Cerebellar cortex (tissue), 1 donor: ENCODE data around the gene RASAL2.
"Not testable (repeated sequence)": the region's sequence is repeated elsewhere in the genome, so short reads cannot be mapped to it uniquely, and the experiment has no call there.

Experiments
- DNase-seq: peaks from one replicate; pipeline ENCODE4 v3.0.0-alpha.2; 2015; ENCODE audit warnings: low spot score

Gene RASAL2

GRCh38 chr1:178493301-178493741 is 399.4 kb downstream of the RASAL2 start:
- no peak for DNase-seq

DNA sequence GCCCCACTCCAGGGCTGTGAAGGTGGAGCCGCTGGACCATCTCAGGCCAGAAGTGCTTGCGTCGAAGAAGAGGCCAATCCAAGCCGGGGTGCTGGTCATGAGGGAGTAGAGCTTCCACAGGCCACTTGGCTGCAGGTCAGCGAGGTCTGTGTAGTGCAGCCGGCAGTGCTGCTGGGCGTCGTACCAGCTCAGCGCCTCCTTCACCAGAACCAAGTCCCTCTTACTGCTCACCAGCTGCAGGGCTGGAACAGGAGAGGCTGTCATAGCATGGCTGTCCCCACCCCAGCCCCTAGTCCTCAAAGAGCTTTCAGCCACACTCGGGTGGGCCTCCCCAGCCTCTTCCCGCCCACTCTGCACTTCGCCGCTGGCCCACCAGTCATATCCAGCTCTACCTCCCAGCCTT is 400.7 kb downstream of the RASAL2 start:
- DNase-seq, result no peak

GRCh38 chr1:178495158-178495557 is 401.3 kb downstream of the RASAL2 start:
- DNase-seq, result no peak

DNA sequence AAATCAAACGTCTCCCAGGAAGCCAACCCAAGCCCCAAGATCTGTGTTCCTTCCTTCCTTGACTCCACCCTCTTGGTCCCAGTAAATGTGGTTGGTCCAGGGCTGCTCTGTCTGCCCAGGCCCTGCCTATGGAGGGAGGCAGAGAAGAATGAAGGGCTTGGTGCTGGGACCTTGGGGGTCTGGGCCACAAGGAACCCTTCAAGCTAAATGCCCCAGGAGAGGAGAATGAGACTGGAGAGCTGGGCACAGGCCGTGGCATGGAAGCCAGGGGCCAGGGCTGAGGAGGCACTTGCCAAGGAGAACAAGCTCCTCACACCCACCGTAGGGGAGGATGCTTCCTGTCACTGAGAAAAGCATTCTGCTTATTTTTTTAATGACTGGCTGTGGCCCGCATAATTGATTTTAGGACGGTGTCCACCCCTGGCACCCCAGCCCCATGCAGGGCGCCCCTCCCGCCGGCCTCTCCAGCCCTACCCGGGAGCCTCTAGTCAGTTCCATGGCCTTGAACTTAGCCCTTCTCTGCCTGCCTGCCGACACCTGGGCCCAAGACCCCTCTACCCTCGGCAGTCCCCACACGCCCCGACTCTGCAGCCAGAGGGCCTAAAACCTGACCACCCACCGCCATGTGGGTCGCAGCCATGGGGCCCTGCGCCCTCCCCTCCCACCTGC is 402.0 kb downstream of the RASAL2 start:
- DNase-seq, result no peak

GRCh38 chr1:178496410-178497135 is 402.7 kb downstream of the RASAL2 start, which contains the start of gene CLEC20A:
Gene CLEC20A (minus strand): TSS chr1:178496964. CDS start chr1:178496939, 25 bp downstream.
- no peak for DNase-seq

DNA sequence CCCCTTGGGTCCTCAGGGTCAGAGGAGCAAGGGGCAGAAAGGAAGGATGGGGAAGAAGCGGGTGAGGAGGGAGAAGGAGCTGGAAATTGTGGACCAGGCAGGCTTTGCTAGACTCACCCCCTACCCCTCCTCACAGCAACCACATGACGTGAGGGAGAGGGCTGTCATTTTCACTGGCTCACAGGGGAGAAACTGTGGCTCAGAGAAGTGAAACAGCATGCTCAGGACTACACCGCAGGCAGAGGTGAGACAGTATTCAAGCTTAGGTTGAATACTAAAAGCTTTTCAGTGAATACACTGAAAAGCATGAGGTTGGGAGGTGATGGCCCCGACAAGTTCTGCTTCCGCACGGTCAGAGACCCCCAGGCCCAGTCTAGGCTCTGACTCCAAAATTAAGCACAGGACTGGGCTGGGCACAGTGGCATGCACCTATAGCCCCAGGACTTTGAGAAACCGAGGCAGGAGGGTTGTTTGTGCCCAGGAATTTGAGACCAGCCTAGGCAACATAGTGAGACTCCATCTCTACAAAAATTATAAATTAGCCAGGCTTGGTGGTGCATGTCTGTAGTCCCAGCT is 404.1 kb downstream of the RASAL2 start:
- DNase-seq, result no peak

- DNase-seq, result no peak
Observed at GRCh38 chr1:178498896-178499675, 405.2 kb downstream of the RASAL2 start.

- DNase-seq, result no peak
Observed at GRCh38 chr1:178500091-178500770, 406.3 kb downstream of the RASAL2 start.

DNA sequence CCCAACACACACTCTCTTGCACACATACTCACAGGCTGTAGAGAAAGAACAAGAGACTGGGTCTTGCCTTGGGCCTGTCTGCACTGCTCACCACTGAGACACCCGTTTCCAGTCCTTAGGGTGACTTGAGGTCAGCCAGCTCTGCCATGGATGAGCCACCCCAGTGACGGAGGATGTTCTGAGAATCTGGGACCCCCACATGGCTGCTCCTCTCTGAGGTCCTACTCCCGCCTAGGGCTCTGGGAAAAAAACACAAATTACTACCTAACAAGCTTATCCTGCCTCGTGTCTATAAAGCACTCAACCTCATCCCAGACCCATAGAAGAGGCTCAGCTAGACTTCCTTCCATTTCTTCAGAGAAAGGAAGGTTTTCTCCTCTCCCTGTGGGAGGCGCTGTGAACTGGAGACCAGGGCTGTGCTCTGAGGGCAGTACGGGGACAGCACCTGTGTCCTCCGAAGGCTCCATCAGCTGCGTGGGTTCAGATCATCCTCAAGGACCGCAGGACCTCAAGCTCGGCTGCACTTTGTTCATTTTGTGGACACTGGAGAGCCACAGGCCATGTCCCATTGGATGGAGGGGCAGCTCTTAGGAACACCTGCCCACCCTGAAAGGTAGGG is 407.1 kb downstream of the RASAL2 start:
- no peak for DNase-seq

DNA sequence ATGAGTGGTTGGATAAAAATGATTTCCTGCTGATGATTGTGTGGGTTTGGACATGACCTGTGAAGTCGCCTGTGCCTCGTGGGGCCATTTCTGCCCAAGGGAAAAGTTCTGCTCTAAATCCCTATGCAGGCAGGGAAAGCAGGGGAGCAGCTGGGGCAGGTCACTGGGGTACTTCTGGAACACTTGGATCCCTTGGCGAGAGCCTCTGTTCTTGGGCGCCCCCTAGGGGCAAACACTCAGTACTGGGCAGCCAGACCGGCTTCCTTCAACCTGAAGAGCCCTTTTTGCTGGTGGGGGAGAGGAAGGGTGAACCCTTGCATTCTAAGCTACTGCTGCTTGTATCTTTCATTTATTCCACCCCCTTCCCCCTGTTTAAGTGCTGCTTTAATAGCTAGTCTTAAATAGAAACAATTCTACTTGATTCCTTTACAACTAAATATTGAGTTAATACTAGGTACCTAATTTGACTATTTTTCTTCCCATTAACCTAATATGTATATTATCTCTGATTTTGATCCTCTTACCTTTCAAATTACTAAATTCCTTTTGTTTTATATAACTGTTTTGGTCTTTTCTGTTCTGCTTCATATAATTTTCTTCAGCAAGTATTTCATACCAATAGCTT is 407.9 kb downstream of the RASAL2 start:
- DNase-seq, result peak; percentile 50

DNA sequence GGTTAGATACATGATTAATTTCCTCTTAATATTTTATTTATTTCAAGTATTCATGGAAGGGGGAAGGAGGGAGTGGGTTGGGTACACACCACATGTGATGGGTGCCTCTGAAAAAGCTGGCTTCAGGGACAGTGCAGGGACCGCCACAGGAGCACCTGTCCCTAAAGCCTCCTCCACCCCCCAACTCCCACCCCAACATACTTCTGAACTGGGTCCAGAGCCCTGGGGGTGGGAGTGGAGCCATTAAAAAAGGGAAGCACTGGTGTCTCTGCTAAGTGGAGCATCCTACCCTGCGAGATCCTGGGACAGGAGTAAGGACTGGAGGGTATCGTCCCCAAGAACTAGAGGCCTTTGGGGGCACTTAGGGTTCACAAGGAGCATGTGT is 408.4 kb downstream of the RASAL2 start:
- DNase-seq, result no peak

DNA sequence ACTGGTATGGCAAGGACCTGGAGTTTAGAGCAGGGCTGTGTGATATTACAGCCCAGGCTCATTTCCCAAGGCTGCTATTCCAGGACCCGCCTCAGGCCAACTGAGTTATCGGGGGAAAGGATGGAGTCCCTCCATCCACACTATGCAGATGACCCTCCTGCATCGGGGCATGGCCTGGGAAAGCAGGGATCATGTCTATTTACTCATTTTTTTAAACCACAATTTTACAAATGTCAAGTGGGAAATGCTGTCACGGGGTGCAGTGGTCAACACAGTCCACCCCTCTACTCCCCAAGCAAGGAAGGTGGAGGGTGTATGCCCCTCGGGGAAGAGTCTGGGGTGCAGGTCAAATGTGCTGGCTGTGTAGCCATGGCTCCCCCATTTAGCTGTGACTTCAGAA is 409.0 kb downstream of the RASAL2 start:
- DNase-seq, result no peak

- not testable (repeated sequence) for DNase-seq
Observed at GRCh38 chr1:178503316-178503715, 409.4 kb downstream of the RASAL2 start.

DNA sequence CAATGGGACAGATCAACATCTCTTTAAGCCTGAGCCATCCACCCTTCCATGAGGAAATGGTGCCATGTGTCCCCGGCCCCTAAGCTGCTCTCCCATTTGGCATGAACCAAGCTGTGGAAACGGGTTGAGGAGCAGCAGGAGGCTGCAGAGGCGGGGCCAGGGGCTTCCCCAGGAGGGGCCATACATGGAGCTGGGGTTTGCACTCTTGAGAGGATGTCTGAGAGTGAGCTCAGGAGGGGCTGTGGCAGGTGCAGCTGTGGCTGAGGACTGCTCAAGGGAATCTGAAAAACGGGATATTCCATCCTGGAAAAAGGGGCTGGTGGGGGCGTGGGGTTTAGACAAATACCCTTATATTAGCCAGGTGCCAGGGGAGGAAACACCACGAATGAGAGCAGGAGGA is 409.9 kb downstream of the RASAL2 start:
- DNase-seq, result no peak

DNA sequence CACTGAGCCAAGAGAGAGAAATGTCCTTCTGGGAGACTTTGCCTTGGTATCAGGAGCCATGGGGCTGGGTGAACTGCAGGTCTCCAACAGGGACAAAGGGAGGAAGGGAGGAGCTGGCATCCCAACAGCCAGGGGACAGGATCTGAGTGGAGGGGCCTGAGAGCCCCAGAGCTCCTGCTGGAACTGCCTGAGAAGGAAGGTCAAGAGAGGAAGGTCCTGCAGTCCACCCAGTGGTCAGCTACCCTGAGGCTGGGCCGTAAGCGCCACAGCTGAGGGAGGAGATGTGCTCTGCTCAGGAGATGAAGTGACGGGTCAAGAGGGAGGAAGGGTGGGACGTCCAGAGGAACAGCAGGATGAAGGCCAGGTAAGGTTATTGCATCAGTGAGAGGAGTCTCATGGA is 410.4 kb downstream of the RASAL2 start:
- no peak for DNase-seq

- peak; percentile 43 for DNase-seq
Observed at GRCh38 chr1:178506177-178506576, 412.3 kb downstream of the RASAL2 start.

- no peak for DNase-seq
Observed at GRCh38 chr1:178506669-178507068, 412.8 kb downstream of the RASAL2 start.

DNA sequence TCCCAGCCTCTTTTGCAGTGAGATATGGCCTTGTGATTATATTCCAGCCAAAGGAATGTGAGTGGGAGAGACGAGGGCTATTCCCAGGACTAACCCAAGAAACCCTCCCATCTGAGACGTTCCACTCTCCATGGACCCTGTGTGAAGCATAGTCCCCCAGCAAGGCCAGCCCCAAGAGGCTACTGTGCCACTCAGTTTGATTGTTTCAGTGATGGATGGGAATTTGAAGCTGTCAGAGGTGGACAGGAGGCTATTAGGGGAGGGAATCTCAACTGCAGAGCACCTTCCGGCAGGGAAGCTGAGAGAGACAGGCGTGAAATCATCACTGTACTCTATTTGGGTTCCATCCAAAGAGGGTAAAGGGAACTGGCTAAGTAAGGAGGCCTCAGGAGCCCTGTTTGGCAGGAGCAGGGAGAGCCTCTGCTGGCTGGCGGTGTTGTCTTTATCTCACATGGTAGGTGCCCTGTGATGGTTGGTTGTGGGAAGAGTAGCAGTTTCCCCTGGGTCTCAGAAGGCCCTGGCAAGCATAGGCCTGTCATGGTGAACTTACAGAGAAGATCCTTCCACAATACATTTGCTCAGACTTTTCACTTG is 415.6 kb downstream of the RASAL2 start:
- no peak for DNase-seq

GRCh38 chr1:178510155-178510554 is 416.3 kb downstream of the RASAL2 start:
- no peak for DNase-seq

DNA sequence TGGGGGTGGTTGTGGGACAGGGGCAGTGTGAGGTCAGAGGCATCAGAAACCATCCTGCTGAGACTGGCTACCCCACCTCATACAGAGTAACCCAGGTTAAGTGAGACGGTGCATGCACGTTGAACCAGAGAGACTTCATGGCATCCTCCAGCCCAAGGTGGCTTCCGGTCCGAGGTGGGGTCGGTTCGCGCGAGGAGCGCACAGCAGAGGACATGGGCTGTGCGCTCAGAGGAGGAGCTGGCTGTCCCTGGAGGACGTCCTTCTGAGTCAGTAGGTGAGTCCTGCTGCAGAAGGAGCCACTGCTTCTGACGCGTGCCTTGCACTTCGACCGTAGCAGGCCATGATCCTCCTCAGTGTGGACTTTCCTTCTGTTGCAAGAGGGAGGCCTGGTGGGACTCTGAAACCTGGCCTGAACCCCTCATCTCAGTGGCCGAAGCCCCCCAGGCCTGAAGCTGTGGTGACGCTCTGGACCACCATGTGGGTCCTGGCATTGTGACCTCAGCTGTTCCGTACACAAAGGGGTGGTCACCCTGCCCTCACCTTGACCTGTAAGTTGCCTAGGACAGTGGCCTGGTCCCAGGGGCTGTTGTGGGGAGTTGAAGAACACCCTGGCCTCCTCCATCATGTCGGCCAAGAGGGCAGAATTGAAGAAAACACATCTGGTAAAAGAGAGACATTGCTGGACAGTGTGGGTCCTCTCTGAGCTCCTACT is 418.8 kb downstream of the RASAL2 start, which contains the start of gene TEX35:
TSS of gene TEX35 (plus strand) at position 544 of the 712 bp plus-strand sequence. CDS start at position 624, 80 bp downstream.
- no peak for DNase-seq
